ENCODE measurements around the gene ROR1. TPM values are rescaled to one million over a fixed set of nuclear protein-coding genes. Genes with fewer than 3 reads are reported as not detected.

ROR1 gene
- total RNA-seq, 1 donor from 2014 or later: 131 TPM

GRCh38 chr1:64187646-64188045 lies 413.8 kb downstream of the ROR1 start:
- H3K9me3 Mint-ChIP-seq (ENCODE audit: low read depth): no peaks in the 10 kb centered on the region
- no peak overlapping the region for H3K4me3 Mint-ChIP-seq (ENCODE audit: unreplicated experiment)
- no peak for DNase-seq (ENCODE audit: low spot score)

GRCh38 chr1:64192290-64192689 lies 418.5 kb downstream of the ROR1 start:
- Mint-ChIP-seq H3K4me3 (ENCODE audit: unreplicated experiment) (no peak overlapping the region), H3K4me1 (ENCODE audit: low read depth) (peaks cover 25% of the 10 kb centered on the region), H3K36me3 (ENCODE audit: low read depth) (no peaks in the 10 kb centered on the region), H3K9me3 (ENCODE audit: low read depth) (no peaks in the 10 kb centered on the region), H3K27ac (ENCODE audit: unreplicated experiment) (no peak overlapping the region), H3K27me3 (ENCODE audit: low read depth) (no peaks in the 10 kb centered on the region)
- DNase-seq (ENCODE audit: low spot score): no peak
- TF ChIP-seq CTCF (IDR thresholded peaks at IDR 0.05): no peak

More at GRCh38 chr1:64187646-64188045, 413.8 kb downstream of the ROR1 start:
- Mint-ChIP-seq H3K36me3 (ENCODE audit: low read depth) (peaks cover 5% of the 10 kb centered on the region), H3K27me3 (ENCODE audit: low read depth) (no peaks in the 10 kb centered on the region), H3K27ac (ENCODE audit: unreplicated experiment) (no peak overlapping the region), H3K4me1 (ENCODE audit: low read depth) (peaks cover 9% of the 10 kb centered on the region)
- no peak for TF ChIP-seq CTCF (IDR thresholded peaks at IDR 0.05)

DNA sequence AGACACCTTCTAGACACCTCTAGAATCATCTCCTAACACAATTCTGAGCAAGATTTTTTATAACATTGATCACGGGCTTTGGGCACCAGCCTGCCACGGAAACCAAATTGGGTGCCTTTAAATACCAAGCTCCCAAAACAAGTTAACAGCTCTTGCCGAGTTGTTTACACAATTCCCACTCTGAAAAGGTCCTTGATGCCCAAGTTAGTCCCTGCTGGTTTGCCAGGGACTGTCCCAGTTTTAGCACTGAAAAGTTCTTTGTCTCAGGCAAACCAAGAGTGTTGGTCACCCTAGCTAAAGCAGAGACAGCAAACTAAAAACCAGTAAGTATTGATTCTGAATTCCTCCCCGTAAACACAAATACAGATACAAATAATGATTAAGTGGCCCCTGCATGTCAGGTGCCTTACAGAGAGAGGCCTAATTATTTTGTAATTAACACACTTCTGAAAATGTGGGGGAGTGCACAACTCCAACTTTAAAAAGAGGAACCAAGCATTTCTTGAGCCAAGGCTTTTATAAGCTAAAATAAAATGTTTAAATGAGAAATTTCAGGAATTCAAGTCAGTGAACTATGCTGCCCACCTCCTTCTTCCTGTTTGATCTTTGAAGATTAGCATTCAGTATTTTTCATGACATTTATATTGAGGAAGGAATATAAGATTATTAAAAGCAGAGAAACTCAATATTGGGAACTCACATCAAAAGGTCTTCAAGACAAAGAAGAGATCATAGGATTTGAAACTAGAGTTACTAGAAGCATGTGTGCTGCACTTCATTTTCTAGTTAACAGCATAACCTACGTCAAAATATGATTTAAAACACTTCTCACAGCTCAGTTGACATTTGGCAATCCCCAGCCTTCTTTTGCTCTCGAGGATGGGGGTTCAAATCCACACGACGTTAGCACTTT lies 420.6 kb downstream of the ROR1 start:
- no peak for DNase-seq (ENCODE audit: low spot score)
- Mint-ChIP-seq H3K27ac (ENCODE audit: unreplicated experiment) (peak overlapping the region; percentile 56), H3K4me3 (ENCODE audit: unreplicated experiment) (no peak overlapping the region), H3K4me1 (ENCODE audit: low read depth) (peaks cover 25% of the 10 kb centered on the region), H3K9me3 (ENCODE audit: low read depth) (no peaks in the 10 kb centered on the region), H3K27me3 (ENCODE audit: low read depth) (no peaks in the 10 kb centered on the region), H3K36me3 (ENCODE audit: low read depth) (no peaks in the 10 kb centered on the region)
- no peak for TF ChIP-seq CTCF (IDR thresholded peaks at IDR 0.05)

DNA sequence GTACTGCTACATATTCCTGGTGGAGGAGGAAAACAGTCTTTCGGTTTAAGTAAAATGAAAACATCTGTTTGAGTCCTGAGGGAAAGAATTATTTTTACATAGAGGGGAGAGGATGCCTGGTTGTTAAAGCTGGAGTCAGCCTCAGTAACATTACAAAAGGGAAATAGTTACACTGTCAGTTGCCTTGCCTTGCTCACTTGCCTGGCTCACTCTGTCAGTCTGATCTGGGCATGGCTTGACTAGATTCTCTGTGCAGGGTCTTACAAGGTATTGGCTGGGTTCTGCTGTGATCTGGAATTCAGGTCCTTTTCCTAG lies 421.2 kb downstream of the ROR1 start:
- Mint-ChIP-seq H3K4me1 (ENCODE audit: low read depth) (peaks cover 25% of the 10 kb centered on the region), H3K9me3 (ENCODE audit: low read depth) (no peaks in the 10 kb centered on the region), H3K36me3 (ENCODE audit: low read depth) (no peaks in the 10 kb centered on the region), H3K27ac (ENCODE audit: unreplicated experiment) (peak overlapping the region; percentile 56), H3K27me3 (ENCODE audit: low read depth) (no peaks in the 10 kb centered on the region), H3K4me3 (ENCODE audit: unreplicated experiment) (no peak overlapping the region)
- no peak for TF ChIP-seq CTCF (IDR thresholded peaks at IDR 0.05)
- DNase-seq (ENCODE audit: low spot score): no peak

- Mint-ChIP-seq H3K36me3 (ENCODE audit: low read depth) (no peaks in the 10 kb centered on the region), H3K9me3 (ENCODE audit: low read depth) (no peaks in the 10 kb centered on the region), H3K27ac (ENCODE audit: unreplicated experiment) (no peak overlapping the region), H3K27me3 (ENCODE audit: low read depth) (no peaks in the 10 kb centered on the region), H3K4me3 (ENCODE audit: unreplicated experiment) (no peak overlapping the region), H3K4me1 (ENCODE audit: low read depth) (peaks cover 25% of the 10 kb centered on the region)
- no peak for DNase-seq (ENCODE audit: low spot score)
- no peak for TF ChIP-seq CTCF (IDR thresholded peaks at IDR 0.05)
Observed at GRCh38 chr1:64196074-64196870, 422.5 kb downstream of the ROR1 start.
